Melanocyte of skin (primary cell): Measurements from ENCODE around the gene TASL. TPM values are rescaled to one million over a fixed set of nuclear protein-coding genes. Genes with fewer than 3 reads are reported as not detected.

Experiments
- small RNA-seq, 2 donors: library from RNA; depleted of rRNA; stranded (forward); fragments of <200 nt; gene quantifications; one replicate each; pipeline ENCODE3, GENCODE V24; 2012
- total RNA-seq, 2 donors: library from RNA; depleted of rRNA; stranded (reverse); fragments of >200 nt; gene quantifications; 2 replicates each; pipeline ENCODE4 v1.2.3, GENCODE V29; 2012

TASL gene
- not detected for total RNA-seq

GRCh38 chrX:30577362-30577991 is at the start of gene TASL:
TSS of gene TASL (minus strand) at chrX:30577766. CDS start at chrX:30560355, 17,411 bp downstream.

Small RNA genes lying within 50 kb of the gene (small RNA-seq; reads per million reads assigned to genes)
- gene CKS1BP6 = 0 to 0.09 reads per million in 2 donors

Other genes starting within 250 kb of the TASL start
- gene GK, start 75.7 kb upstream of the TASL start, total RNA-seq = 10 to 100 TPM; 42.0 to 64.3 TPM